DND-41 (cell line): ENCODE measurements around the gene WNT10A.

Experiments
- CTCF ChIP-seq: IDR thresholded peaks from 2 replicates; pipeline ENCODE4 v1.5.1; 2012; ENCODE audit warnings: borderline replicate concordance, low read length, moderate library complexity, mild to moderate bottlenecking; ENCODE audit not compliant: poor library complexity, severe bottlenecking; ENCODE audit errors: extremely low read depth
- EZH2 ChIP-seq: IDR thresholded peaks from 3 replicates; pipeline ENCODE4 v1.6.1; 2012; ENCODE audit warnings: borderline replicate concordance, low read depth, mild to moderate bottlenecking, moderate library complexity, low read length, inconsistent platforms; ENCODE audit not compliant: severe bottlenecking

DNA sequence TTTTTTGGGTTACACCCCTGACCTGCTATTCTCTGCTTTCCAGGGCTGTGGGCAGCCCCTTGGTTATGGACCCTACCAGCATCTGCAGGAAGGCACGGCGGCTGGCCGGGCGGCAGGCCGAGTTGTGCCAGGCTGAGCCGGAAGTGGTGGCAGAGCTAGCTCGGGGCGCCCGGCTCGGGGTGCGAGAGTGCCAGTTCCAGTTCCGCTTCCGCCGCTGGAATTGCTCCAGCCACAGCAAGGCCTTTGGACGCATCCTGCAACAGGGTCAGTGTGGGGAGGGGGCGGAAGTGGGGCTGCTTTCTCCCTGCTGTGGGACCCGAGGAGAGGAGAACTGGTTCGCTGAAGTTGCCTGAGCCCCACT, 9.7 kb upstream of the WNT10A start:
- TF ChIP-seq CTCF (no peak), EZH2 (no peak)
